GM18907 (cell line): ENCODE results near the gene VAV2.

Experiments used
- ATAC-seq: cut with Tn5 transposase; IDR thresholded peaks from one replicate; pipeline ENCODE4 v1.9.1; 2021; ENCODE audit warnings: mild to moderate bottlenecking, moderate library complexity; ENCODE audit not compliant: unreplicated experiment

VAV2 gene

GRCh38 chr9:133862585-133863256, 129.4 kb downstream of the VAV2 start:
- no peak for ATAC-seq

- no peak for ATAC-seq
Measured at GRCh38 chr9:133861692-133862091, 130.4 kb downstream of the VAV2 start.

GRCh38 chr9:133861086-133861485, 131.0 kb downstream of the VAV2 start:
- ATAC-seq = no peak

- no peak for ATAC-seq
Measured at GRCh38 chr9:133858771-133859170, 133.4 kb downstream of the VAV2 start.

- no peak for ATAC-seq
Measured at GRCh38 chr9:133857639-133858038, 134.5 kb downstream of the VAV2 start.

- ATAC-seq = no peak
Measured at GRCh38 chr9:133856798-133857197, 135.3 kb downstream of the VAV2 start.

- ATAC-seq = no peak
Measured at GRCh38 chr9:133855802-133856521, 136.2 kb downstream of the VAV2 start.

GRCh38 chr9:133855371-133855770, 136.8 kb downstream of the VAV2 start:
- no peak for ATAC-seq

- no peak for ATAC-seq
Measured at GRCh38 chr9:133854765-133855164, 137.4 kb downstream of the VAV2 start.

- ATAC-seq = no peak
Measured at GRCh38 chr9:133854048-133854447, 138.1 kb downstream of the VAV2 start.

GRCh38 chr9:133853331-133853730, 138.8 kb downstream of the VAV2 start:
- ATAC-seq = no peak

GRCh38 chr9:133852431-133852830, 139.7 kb downstream of the VAV2 start:
- no peak for ATAC-seq

- ATAC-seq = no peak
Measured at GRCh38 chr9:133851693-133852092, 140.4 kb downstream of the VAV2 start.

- no peak for ATAC-seq
Measured at GRCh38 chr9:133850937-133851336, 141.2 kb downstream of the VAV2 start.

- no peak for ATAC-seq
Measured at GRCh38 chr9:133850161-133850560, 142.0 kb downstream of the VAV2 start.

- ATAC-seq = no peak
Measured at GRCh38 chr9:133849110-133849670, 142.9 kb downstream of the VAV2 start.

- no peak for ATAC-seq
Measured at GRCh38 chr9:133848471-133849109, 143.5 kb downstream of the VAV2 start.

- no peak for ATAC-seq
Measured at GRCh38 chr9:133846483-133847090, 145.5 kb downstream of the VAV2 start.

- ATAC-seq = no peak
Measured at GRCh38 chr9:133845440-133845839, 146.7 kb downstream of the VAV2 start.

- ATAC-seq = no peak
Measured at GRCh38 chr9:133844881-133845410, 147.2 kb downstream of the VAV2 start.

- ATAC-seq = no peak
Measured at GRCh38 chr9:133844398-133844784, 147.7 kb downstream of the VAV2 start.
